HG03469 (cell line): ENCODE data around the gene DPP10.
"Not testable (repeated sequence)": the region's sequence is repeated elsewhere in the genome, so short reads cannot be mapped to it uniquely, and the experiment has no call there.

Experiments used
- ATAC-seq: cut with Tn5 transposase; IDR thresholded peaks from one replicate; pipeline ENCODE4 v1.9.1; 2021; ENCODE audit warnings: mild to moderate bottlenecking, moderate library complexity, moderate number of reproducible peaks; ENCODE audit not compliant: unreplicated experiment

DPP10 gene

DNA sequence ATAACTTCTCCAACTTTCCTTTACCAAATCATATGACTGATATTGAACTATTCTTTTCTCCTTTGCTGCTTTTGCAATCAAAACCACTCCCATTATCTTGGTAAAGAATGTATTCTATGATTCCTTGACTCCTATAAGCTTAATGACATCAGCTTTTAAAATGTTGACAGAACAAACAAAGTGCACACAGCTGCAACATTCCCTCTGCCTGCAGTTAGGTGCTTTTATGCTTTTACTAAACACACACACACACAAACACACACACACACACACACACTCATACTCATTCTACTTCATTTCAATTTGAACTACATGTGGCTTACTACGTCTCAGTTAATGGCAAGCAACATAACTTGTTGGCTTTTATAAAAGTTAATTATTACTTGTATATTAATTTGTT, 946.6 kb downstream of the DPP10 start:
- ATAC-seq, result no peak

DNA sequence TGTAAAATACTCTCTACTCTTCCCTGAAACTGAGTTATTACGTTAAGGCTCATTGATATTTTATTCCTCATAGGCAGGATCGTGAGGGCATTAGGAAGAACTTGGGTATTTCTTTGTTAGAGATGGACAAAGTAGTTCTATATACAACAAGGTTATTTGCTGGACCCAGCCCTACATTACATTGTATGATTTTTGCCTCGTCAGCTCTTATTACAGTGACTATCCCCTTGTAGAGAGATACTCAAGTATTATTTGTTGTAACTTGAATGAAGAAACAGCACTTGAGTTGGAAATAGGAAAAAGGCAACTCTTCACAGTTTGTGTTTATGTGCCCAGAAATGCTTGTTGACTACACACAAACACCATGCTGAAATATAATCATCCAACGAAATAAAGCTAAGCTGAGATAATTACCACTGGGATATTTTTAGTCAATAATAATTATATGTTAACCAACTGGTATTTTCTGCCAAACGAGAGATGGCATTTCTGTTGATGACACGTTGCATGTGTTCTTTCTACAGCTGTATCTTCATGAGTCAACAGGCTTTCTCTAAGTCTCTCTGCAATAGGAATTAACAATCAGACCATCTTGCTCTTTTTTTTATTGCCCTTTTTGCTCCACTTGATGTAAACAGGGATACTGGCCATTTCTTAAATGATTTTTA, 947.6 kb downstream of the DPP10 start:
- no peak for ATAC-seq

- no peak for ATAC-seq
Measured at GRCh38 chr2:115396579-115396978, 954.1 kb downstream of the DPP10 start.

- no peak for ATAC-seq
Measured at GRCh38 chr2:115400940-115401339, 958.5 kb downstream of the DPP10 start.

- ATAC-seq, result no peak
Measured at GRCh38 chr2:115412501-115412900, 970.1 kb downstream of the DPP10 start.

GRCh38 chr2:115413791-115414190, 971.4 kb downstream of the DPP10 start:
- no peak for ATAC-seq

GRCh38 chr2:115414466-115414865, 972.0 kb downstream of the DPP10 start:
- ATAC-seq, result no peak

- ATAC-seq, result no peak
Measured at GRCh38 chr2:115422004-115422634, 979.7 kb downstream of the DPP10 start.

DNA sequence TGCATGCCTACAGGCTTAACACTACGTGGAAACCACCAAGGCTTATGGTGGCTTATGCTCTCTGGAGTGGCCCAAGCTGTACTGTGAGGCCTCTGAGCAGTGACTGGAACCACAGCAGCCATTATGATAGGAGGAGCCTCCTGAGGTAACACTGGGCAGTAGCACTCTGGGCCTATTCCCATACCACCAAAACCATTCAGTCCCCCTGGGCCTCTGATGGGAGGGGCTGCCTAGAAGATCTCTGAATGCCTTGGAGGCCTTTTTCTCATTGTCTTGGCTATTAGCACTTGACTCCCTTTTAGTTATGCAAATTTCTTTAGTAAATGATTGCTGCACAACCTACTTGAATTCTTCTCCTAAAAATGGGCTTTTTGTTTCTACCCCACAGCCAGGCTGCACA, 985.0 kb downstream of the DPP10 start:
- no peak for ATAC-seq

DNA sequence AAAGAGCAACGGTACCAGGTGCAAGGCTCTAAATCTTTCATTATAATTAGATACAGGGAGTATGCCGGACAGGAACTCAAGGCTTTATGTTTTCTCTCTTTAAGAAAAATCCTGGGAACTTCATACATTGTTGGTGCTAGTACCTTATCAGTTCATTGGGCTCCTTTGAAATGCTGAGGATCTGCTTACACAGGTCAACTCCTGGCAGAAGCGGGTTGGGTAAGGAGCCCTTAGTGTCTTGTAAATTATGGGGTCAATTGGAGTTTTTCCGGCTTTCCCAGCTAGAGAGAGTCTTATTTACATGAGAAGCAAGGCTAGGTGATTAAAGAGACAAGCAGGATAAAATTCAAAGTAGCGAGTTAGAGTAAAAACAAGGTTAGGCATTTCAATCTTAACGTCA, 998.3 kb downstream of the DPP10 start:
- not testable (repeated sequence) for ATAC-seq

GRCh38 chr2:115443539-115444185, 1001.2 kb downstream of the DPP10 start:
- no peak for ATAC-seq

- no peak for ATAC-seq
Measured at GRCh38 chr2:115460008-115460407, 1017.6 kb downstream of the DPP10 start.

GRCh38 chr2:115480741-115481140, 1038.3 kb downstream of the DPP10 start:
- no peak for ATAC-seq

- ATAC-seq, result no peak
Measured at GRCh38 chr2:115481842-115482241, 1039.4 kb downstream of the DPP10 start.

- no peak for ATAC-seq
Measured at GRCh38 chr2:115483666-115484065, 1041.2 kb downstream of the DPP10 start.

GRCh38 chr2:115484486-115484885, 1042.0 kb downstream of the DPP10 start:
- no peak for ATAC-seq

DNA sequence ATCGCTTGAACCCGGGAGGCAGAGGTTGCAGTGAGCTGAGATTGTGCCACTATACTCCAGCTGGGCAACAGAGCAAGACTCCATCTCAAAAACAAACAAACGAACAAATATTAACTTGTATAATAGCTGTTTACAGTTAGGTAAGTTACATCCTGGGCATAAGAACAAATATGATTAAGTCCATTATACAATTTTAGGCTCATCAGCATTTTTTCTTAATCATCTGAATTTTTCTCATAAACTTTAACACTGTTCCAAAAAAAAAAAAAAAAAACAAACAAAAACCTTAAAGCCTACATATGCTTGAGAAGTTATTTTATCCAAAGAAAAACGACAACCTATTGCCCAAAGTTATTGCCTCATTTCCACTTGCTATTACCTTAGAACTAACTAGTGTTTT, 1042.5 kb downstream of the DPP10 start:
- ATAC-seq, result no peak

DNA sequence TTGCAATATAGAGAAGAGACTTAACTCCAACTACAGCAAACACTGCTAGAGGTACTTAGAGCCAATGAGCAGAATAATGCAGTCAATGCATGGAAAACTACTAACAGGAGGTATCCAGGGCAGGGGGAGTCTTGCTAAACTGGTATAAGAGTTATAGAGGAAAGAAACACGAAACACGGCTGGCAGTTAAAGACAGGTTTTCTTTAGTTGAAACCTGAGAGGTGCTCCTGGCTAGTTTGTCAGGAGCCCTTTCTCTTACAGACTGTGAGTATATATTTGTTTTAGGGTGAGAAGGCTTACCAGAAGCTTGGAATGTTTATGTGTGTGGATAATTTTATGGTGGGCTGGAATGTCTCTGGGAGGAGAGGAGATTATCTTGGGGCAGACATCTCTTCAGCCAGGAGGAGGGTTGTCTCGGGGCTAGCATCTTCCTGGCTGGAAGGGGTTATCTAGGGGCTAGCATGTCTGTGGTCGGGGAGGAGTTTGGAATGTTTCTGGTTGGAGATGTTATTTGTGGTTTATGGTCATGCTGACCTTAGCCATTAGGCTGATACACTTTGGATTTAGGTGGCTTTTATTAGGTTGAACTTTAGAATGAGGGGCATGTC, 1048.8 kb downstream of the DPP10 start:
- ATAC-seq, result no peak

DNA sequence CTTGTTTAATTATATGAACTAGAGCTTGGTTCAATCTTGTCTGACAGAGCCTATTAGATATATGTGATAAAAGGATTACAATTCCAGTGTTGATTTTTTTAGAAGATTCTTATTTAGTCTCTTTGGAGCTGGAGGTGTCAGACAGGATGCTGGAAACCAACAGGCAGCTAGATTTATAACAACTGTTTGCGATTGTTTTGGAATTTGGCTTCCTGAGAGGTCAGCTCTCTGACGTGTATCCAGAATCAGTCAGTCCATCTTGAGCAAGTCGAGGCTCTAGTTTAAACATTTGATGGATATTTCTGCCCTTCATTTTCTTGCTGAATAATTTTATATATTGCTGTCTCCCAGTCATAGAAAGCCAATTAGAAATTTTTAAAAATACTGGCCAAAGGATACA, 1062.9 kb downstream of the DPP10 start:
- ATAC-seq, result no peak

GRCh38 chr2:115520727-115521126, 1078.3 kb downstream of the DPP10 start:
- ATAC-seq, result no peak

GRCh38 chr2:115524452-115524851, 1082.0 kb downstream of the DPP10 start:
- no peak for ATAC-seq

DNA sequence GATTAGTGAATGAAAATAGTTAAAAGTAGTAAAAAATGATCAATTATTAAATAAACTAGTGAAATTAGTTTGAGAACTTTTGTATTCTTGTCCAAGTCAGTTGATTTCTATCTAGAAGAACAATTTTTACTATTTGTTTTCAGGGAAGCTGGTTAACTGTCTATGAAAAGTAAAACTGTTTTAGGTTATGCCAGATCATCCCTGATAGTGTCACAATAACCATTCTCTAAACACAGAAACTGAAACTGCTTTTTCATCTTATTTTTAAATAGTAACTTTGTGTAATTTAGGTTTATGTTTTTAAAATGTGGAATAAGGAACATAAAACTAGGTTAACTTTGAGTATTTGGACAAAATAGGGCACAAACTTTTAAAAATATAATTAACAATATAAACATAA, 1087.2 kb downstream of the DPP10 start:
- no peak for ATAC-seq
